OCI-LY3 (cell line): ENCODE results near the gene DOK5.

ENCODE experiments used
- CTCF ChIP-seq: fragments of 200-600, 300-600 bp; sonication (generic); IDR thresholded peaks from 2 replicates; pipeline ENCODE4 v1.5.1; 2014; ENCODE audit warnings: antibody characterized with exemption, low read length, low read depth
- EZH2phosphoT487 ChIP-seq: fragments of 200-600 bp; shearing (Covaris generic); IDR thresholded peaks from 2 replicates; pipeline ENCODE4 v1.6.1; 2018; ENCODE audit warnings: antibody characterized with exemption, mixed run types, low read depth

DNA sequence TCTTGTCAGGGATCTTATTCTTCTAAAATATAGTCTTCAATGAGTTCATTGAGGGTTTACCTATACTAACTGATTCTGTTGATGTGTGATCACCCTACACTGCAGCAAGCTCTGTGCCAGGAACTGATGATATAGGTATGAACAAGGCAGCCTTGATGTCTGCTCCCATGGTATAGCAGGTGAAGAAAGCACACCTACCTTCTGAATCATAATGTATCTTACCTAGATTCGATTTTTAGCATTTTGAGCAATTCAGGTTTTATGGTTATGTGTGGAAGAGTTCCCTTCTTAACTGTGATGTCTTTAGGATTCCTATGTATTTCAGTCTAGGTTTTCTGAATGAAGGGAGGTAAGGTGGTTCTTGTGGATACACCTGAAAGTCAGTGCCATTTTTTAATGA, 223.0 kb downstream of the DOK5 start:
- TF ChIP-seq CTCF (no peak), EZH2phosphoT487 (no peak)
